ENCODE measurements around the gene FBLN1.

- TF ChIP-seq JUND (IDR thresholded peaks at IDR 0.05), result no peak
- TF ChIP-seq CEBPB (IDR thresholded peaks at IDR 0.05; ENCODE audit: low read depth), result no peak
- no peak for TF ChIP-seq POLR2A (IDR thresholded peaks at IDR 0.05; ENCODE audit: borderline replicate concordance, extremely low read depth, insufficient read depth, insufficient read length)
- TF ChIP-seq EZH2 (IDR thresholded peaks at IDR 0.05), result no peak
- no peak for TF ChIP-seq SP1 (IDR thresholded peaks at IDR 0.05; ENCODE audit: low read depth)
- no peak for TF ChIP-seq FOSL1 (IDR thresholded peaks at IDR 0.05; ENCODE audit: low read depth)
- no peak for TF ChIP-seq REST (IDR thresholded peaks at IDR 0.05; ENCODE audit: low read depth)
- no peak for TF ChIP-seq CTCF (IDR thresholded peaks at IDR 0.05 in 2 of 3, conservative IDR thresholded peaks at IDR 0.05 in 1 of 3; ENCODE audit: borderline replicate concordance in 1 of 3, insufficient read depth in 1 of 3, low read depth in 2 of 3, low read length in 2 of 3)
Measured at GRCh38 chr22:45510376-45511232, 7.9 kb downstream of the FBLN1 start.

All from HCT116 (cell line).